HG03066 (cell line): ENCODE results near the gene BMP3.
A peak's percentile ranks its signal among the peaks of the same experiment; 100 is the strongest.
"Not testable (repeated sequence)": the region's sequence is repeated elsewhere in the genome, so short reads cannot be mapped to it uniquely, and the experiment has no call there.

ENCODE experiments used
- ATAC-seq: cut with Tn5 transposase; IDR thresholded peaks from one replicate; pipeline ENCODE4 v1.9.1; 2021; ENCODE audit warnings: low read depth; ENCODE audit not compliant: unreplicated experiment

The BMP3 gene

GRCh38 chr4:81030061-81030980 is at the start of gene BMP3:
Gene BMP3, plus strand, starts transcription at chr4:81030708. Its CDS starts 577 bp downstream, at chr4:81031285.
- ATAC-seq: no peak

GRCh38 chr4:80986011-80986410 is 44.5 kb upstream of the BMP3 start:
- no peak for ATAC-seq

- no peak for ATAC-seq
Observed at GRCh38 chr4:80989921-80990544, 40.5 kb upstream of the BMP3 start.

- no peak for ATAC-seq
Observed at GRCh38 chr4:80990851-80991250, 39.7 kb upstream of the BMP3 start.

- no peak for ATAC-seq
Observed at GRCh38 chr4:80999943-81000342, 30.6 kb upstream of the BMP3 start.

GRCh38 chr4:81003597-81004111 is 26.9 kb upstream of the BMP3 start:
- ATAC-seq: peak; percentile 99

- ATAC-seq: no peak
Observed at GRCh38 chr4:81007417-81007816, 23.1 kb upstream of the BMP3 start.

GRCh38 chr4:81016566-81016965 is 13.9 kb upstream of the BMP3 start:
- not testable (repeated sequence) for ATAC-seq

- ATAC-seq: no peak
Observed at GRCh38 chr4:81019006-81019405, 11.5 kb upstream of the BMP3 start.

- no peak for ATAC-seq
Observed at GRCh38 chr4:81021142-81021944, 9.2 kb upstream of the BMP3 start.

GRCh38 chr4:81021981-81022380 is 8.5 kb upstream of the BMP3 start:
- no peak for ATAC-seq

- no peak for ATAC-seq
Observed at GRCh38 chr4:81023484-81023883, 7.0 kb upstream of the BMP3 start.

GRCh38 chr4:81030981-81031791 is 678 bp downstream of the BMP3 start:
- ATAC-seq: no peak

- no peak for ATAC-seq
Observed at GRCh38 chr4:81031796-81032551, 1.5 kb downstream of the BMP3 start.

GRCh38 chr4:81032771-81033684 is 2.5 kb downstream of the BMP3 start:
- no peak for ATAC-seq

GRCh38 chr4:81038636-81039350 is 8.3 kb downstream of the BMP3 start:
- ATAC-seq: no peak

GRCh38 chr4:81039351-81039972 is 9.0 kb downstream of the BMP3 start:
- ATAC-seq: no peak
